K562 (cell line): ENCODE data around the gene ABITRAM. TPM values are rescaled to one million over a fixed set of nuclear protein-coding genes. Genes with fewer than 3 reads are reported as not detected.

Experiments
- ATAC-seq: fragments of 200-7000 bp; cut with Tn5 transposase; 3 replicates; pipeline ENCODE4 v1.9.1; 2020; ENCODE audit warnings: moderate library complexity
- BruUV-seq: library from RNA; stranded (reverse); fragments of 400-500 nt; replicated peaks from 2 replicates; lab custom pipeline; 2021; lab: Mats Ljungman, UMichigan
- CTCF ChIA-PET: fragments of 300-600 bp; formaldehyde crosslinking; extraction: SDS; loops from one replicate; lab custom pipeline; 2021; ENCODE audit warnings: low intra/inter-chr PET ratio; lab: Yijun Ruan, JAX
- POLR2A ChIA-PET: fragments of 300-600, 350-650 bp; sonication (Branson Sonifier 250); formaldehyde crosslinking; extraction: SDS; loops from one replicate; lab custom pipeline; 2021; ENCODE audit warnings: antibody characterized with exemption, inconsistent platforms; lab: Yijun Ruan, JAX
- DNase-seq, 4 experiments: peaks; one replicate each; pipeline versions ENCODE4 v3.0.0 to v3.0.0-alpha.2; 2011 to 2018; ENCODE audit warnings: low spot score in 3 of 4, mixed read lengths in 3 of 4; ENCODE audit errors: extremely low read depth in 1 of 4
- FAIRE-seq: peaks from 2 replicates; lab custom pipeline; 2011; peaks lifted over from hg19 to GRCh38; lab: Jason Lieb, UNC
- H2AFZ ChIP-seq: 2 replicates; pipeline ENCODE4 v1.6.0; 2011; ENCODE audit warnings: low read depth, low read length, control low read depth, inconsistent platforms
- H3K27ac ChIP-seq: fragments of 200-600 bp; 3 replicates; pipeline ENCODE4 v1.8.0; 2011; ENCODE audit warnings: low read depth, mild to moderate bottlenecking, control low read depth, inconsistent platforms, low read length, moderate library complexity, mixed read lengths; ENCODE audit errors: extremely low read depth
- H3K27me3 ChIP-seq, 2 experiments: fragments of 300-600 bp in 1 of 2; 2 replicates in 1 of 2; 3 replicates in 1 of 2; pipeline versions ENCODE4 v1.6.0 to v1.8.0; 2011; ENCODE audit warnings: inconsistent platforms in 2 of 2, low read length in 2 of 2, mild to moderate bottlenecking in 1 of 2, mixed read lengths in 1 of 2, moderate library complexity in 1 of 2; ENCODE audit not compliant: control insufficient read depth in 2 of 2, insufficient read depth in 2 of 2
- H3K36me3 ChIP-seq: fragments of 300-600 bp; 3 replicates; pipeline ENCODE4 v1.8.0; 2011; ENCODE audit warnings: mild to moderate bottlenecking, low read length, inconsistent platforms; ENCODE audit not compliant: control insufficient read depth, insufficient read depth
- H3K4me1 ChIP-seq, 2 experiments: fragments of 200-600 bp in 1 of 2; replicated peaks in 1 of 2; 2 replicates in 1 of 2; 3 replicates in 1 of 2; pipeline versions ENCODE4 v1.5.1 to v1.8.0; 2011; ENCODE audit warnings: inconsistent platforms in 2 of 2, low read length in 2 of 2, mild to moderate bottlenecking in 1 of 2, mixed read lengths in 1 of 2, moderate library complexity in 1 of 2; ENCODE audit not compliant: control insufficient read depth in 2 of 2, insufficient read depth in 2 of 2
- H3K4me2 ChIP-seq: 2 replicates; pipeline ENCODE4 v1.6.1; 2011; ENCODE audit warnings: low read length, control low read depth, inconsistent platforms, mixed read lengths; ENCODE audit not compliant: insufficient read depth
- H3K4me3 ChIP-seq: fragments of 200-600 bp; sonication (generic), shearing (Covaris generic); 2 replicates; pipeline ENCODE4 v1.5.1; 2016; ENCODE audit warnings: control low read depth, inconsistent platforms
- H3K79me2 ChIP-seq: fragments of 200-600 bp; 3 replicates; pipeline ENCODE4 v1.8.0; 2011; ENCODE audit warnings: low read length, inconsistent platforms; ENCODE audit not compliant: control insufficient read depth, insufficient read depth
- H3K9ac ChIP-seq, 2 experiments: 2 replicates each; pipeline versions ENCODE4 v1.6.0 to v1.6.1; 2011; ENCODE audit warnings: low read depth in 2 of 2, low read length in 2 of 2, control low read depth in 1 of 2, inconsistent platforms in 1 of 2, mild to moderate bottlenecking in 1 of 2, mixed read lengths in 1 of 2; ENCODE audit not compliant: insufficient read depth in 1 of 2
- H3K9me1 ChIP-seq: one replicate; pipeline ENCODE4 v1.6.0; 2011; ENCODE audit warnings: inconsistent platforms, mild to moderate bottlenecking, low read length, moderate library complexity; ENCODE audit not compliant: control insufficient read depth, insufficient read depth
- H3K9me3 ChIP-seq: replicated peaks from 2 replicates; pipeline ENCODE4 v1.5.1; 2011; ENCODE audit warnings: low read depth, low read length, inconsistent platforms; ENCODE audit not compliant: control insufficient read depth, insufficient read depth
- H4K20me1 ChIP-seq: replicated peaks from 2 replicates; pipeline ENCODE4 v1.6.1; 2011; ENCODE audit warnings: low read length, inconsistent platforms, mixed read lengths; ENCODE audit not compliant: control insufficient read depth, insufficient read depth
- BDP1 ChIP-seq: IDR thresholded peaks from 3 replicates; pipeline ENCODE4 v1.6.1; 2011; ENCODE audit not compliant: insufficient read length, insufficient read depth
- CBFA2T2 ChIP-seq: fragments of 450-650 bp; conservative IDR thresholded peaks from 2 replicates; pipeline ENCODE4 v1.6.1; 2017; ENCODE audit warnings: mild to moderate bottlenecking
- DNMT1 ChIP-seq: fragments of 450-650 bp; IDR thresholded peaks from 2 replicates; pipeline ENCODE4 v1.6.1; 2016; ENCODE audit warnings: antibody characterized with exemption, mild to moderate bottlenecking
- HDAC3 ChIP-seq: fragments of 450-650 bp; IDR thresholded peaks from 2 replicates; pipeline ENCODE4 v1.6.1; 2018; ENCODE audit warnings: borderline replicate concordance, mild to moderate bottlenecking, moderate library complexity; ENCODE audit not compliant: partially characterized antibody
- HEY1 ChIP-seq: fragments of 250-450 bp; sonication (Bioruptor Pico); IDR thresholded peaks from 2 replicates; pipeline ENCODE4 v1.5.0; 2020; ENCODE audit warnings: mild to moderate bottlenecking, moderate library complexity, borderline replicate concordance
- NR2F6 ChIP-seq: fragments of 450-650 bp; formaldehyde crosslinking; IDR thresholded peaks from 2 replicates; pipeline ENCODE4 v1.4.0; 2020; ENCODE audit warnings: mild to moderate bottlenecking
- WGBS: fragments of 100-300 bp; shearing (Covaris generic); methylation state at CpG from one replicate; pipeline ENCODE4 v1.1.6; 2016; ENCODE audit warnings: low coverage, mixed read lengths; ENCODE audit not compliant: insufficient coverage; ENCODE audit errors: missing lambda C conversion rate; 5-methylcytosine and 5-hydroxymethylcytosine counted together
- in situ Hi-C: fragments of 300-500 bp; cut with MboI; formaldehyde crosslinking; loops from 4 replicates; pipeline ENCODE4 v1.15.0; 2018; ENCODE audit warnings: inconsistent platforms, mixed read lengths
- intact Hi-C: fragments of 100-400 bp; cut with micrococcal nuclease; formaldehyde crosslinking; loops from 2 replicates; pipeline ENCODE4 v1.14.2; 2022
- polyA plus RNA-seq, 8 experiments: library from polyadenylated mRNA; depleted of rRNA in 4 of 8; stranded (reverse) in 5 of 8; unstranded in 3 of 8; fragments of >200 nt; fragmentation: Nextera tagmentation in 2 of 8; fragmentation: Illumina TruSeq in 1 of 8; extraction: Ambion mirVana in 2 of 8; extraction: Trizol in 1 of 8; gene quantifications; 2 replicates each; pipeline versions ENCODE4 v1.2.1 to v1.2.3, GENCODE V29; 2011 to 2014; ENCODE audit warnings: inconsistent platforms in 1 of 8, missing spikeins in 1 of 8
- total RNA-seq, 7 experiments: library from RNA; depleted of rRNA in 6 of 7; stranded (reverse); fragments of >200 nt in 6 of 7; fragmentation: Illumina TruSeq in 2 of 7; extraction: Trizol in 2 of 7; gene quantifications; 2 replicates each; pipeline versions ENCODE4 v1.2.1 to v1.2.3, GENCODE V29; 2011 to 2021; ENCODE audit warnings: low replicate concordance in 1 of 7
- TF ChIP-seq, protein P1 (sequence below): sonication (generic); formaldehyde crosslinking; IDR thresholded peaks from 2 replicates; pipeline ENCODE4 v1.9.0; 2022; ENCODE audit warnings: mild to moderate bottlenecking, missing genetic modification reagents
- TF ChIP-seq, protein P2 (sequence below), 3 experiments: IDR thresholded peaks in 2 of 3; conservative IDR thresholded peaks in 1 of 3; 2 replicates each; pipeline ENCODE4 v1.5.1; 2011 to 2012; ENCODE audit warnings: low read length in 3 of 3, mild to moderate bottlenecking in 3 of 3, control low read depth in 2 of 3, improper control_type of control experiment in 1 of 3, inconsistent platforms in 1 of 3, low read depth in 1 of 3, mixed read lengths in 1 of 3, moderate library complexity in 1 of 3; ENCODE audit not compliant: insufficient read depth in 2 of 3
- TF ChIP-seq, protein P3 (sequence below): fragments of 450-650 bp; IDR thresholded peaks from 2 replicates; pipeline ENCODE4 v1.6.1; 2016; ENCODE audit warnings: borderline replicate concordance

ABITRAM gene
- total and polyA plus RNA-seq, 9 of the 15 experiments (the other 6 are each of a cell fraction or from before 2014, with no cell fraction given): 8.9 to 47.6 (median 28.4) TPM

DNA sequence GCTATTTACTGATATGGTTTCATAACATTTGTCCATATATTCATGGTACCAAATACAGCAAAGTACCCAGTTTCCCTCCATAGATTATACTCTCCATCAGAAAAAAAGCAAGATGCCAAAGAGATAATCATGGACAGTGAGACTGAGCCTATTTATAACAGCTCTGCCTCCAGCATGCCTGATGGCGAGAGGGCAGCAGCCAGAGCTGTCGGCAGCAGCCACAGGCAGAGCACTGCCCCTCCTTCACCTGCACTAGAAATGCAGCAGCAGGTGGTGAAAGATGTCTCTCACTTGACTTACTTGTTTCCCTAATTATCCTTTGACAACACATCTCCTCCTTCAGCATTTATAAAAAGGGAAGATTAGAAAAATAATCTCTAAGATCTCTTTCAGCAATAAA, 46.7 kb downstream of the ABITRAM start:
- Histone ChIP-seq H3K4me2 (no peak overlapping the region), H3K27me3 (no peaks in the 10 kb centered on the region), H2AFZ (no peak overlapping the region), H3K9ac (0 out of 4 replicates have a peak overlapping the region, but pooled peaks of 1 of the 2 experiments have one; percentile 76), H3K9me3 (no peaks in the 10 kb centered on the region), H3K9me1 (no peaks in the 10 kb centered on the region), H3K36me3 (peaks cover 50% of the 10 kb centered on the region), H4K20me1 (no peaks in the 10 kb centered on the region), H3K4me1 (no peaks in the 10 kb centered on the region), H3K4me3 (no peak overlapping the region), H3K79me2 (no peaks in the 10 kb centered on the region), H3K27ac (no peak overlapping the region)
- in situ Hi-C loops: no loop called here
- DNase-seq (no peak), FAIRE-seq (no peak), ATAC-seq (no peak)
- WGBS: 97% methylated on average over 2 of the region's 2 CpGs
- CTCF ChIA-PET: no interaction called here
- TF ChIP-seq, protein P1, sequence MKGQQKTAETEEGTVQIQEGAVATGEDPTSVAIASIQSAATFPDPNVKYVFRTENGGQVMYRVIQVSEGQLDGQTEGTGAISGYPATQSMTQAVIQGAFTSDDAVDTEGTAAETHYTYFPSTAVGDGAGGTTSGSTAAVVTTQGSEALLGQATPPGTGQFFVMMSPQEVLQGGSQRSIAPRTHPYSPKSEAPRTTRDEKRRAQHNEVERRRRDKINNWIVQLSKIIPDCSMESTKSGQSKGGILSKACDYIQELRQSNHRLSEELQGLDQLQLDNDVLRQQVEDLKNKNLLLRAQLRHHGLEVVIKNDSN: no peak
- no peak for TF ChIP-seq NR2F6
- BruUV-seq: no TSS peak
- POLR2A ChIA-PET: interaction anchor here (1.0 kb wide), 1 partner anchor 18 kb away, joined by 3 read pairs; no protein-coding TSS in a partner anchor
- intact Hi-C loops: no loop called here

DNA sequence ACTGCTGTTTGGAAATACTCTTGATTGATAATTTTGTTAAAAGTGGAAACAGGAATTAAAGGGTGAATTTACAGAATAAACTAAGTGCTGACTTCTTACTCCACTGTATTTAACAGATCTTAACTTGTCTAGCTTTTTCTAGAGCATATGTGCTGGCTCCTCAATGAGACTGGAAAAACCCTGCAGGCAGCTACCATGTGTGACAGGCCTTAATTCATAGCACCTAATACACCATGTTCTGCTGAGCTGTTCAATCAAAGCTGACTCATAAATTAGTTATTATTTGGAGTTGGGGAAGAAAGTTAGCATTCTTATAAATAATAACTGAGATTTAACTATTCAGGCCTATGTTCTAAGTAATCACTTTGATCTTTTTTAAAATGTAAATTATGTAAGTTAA, 49.7 kb downstream of the ABITRAM start:
- POLR2A ChIA-PET: interaction anchor here (0.6 kb wide), 1 partner anchor 10 kb away, joined by 5 read pairs; no protein-coding TSS in a partner anchor
- no peak for FAIRE-seq
- TF ChIP-seq CBFA2T2: no peak
- no peak for TF ChIP-seq HEY1 (CRISPR knock-in tag)
- TF ChIP-seq DNMT1: no peak
- no peak for TF ChIP-seq HDAC3
- TF ChIP-seq, protein P2, sequence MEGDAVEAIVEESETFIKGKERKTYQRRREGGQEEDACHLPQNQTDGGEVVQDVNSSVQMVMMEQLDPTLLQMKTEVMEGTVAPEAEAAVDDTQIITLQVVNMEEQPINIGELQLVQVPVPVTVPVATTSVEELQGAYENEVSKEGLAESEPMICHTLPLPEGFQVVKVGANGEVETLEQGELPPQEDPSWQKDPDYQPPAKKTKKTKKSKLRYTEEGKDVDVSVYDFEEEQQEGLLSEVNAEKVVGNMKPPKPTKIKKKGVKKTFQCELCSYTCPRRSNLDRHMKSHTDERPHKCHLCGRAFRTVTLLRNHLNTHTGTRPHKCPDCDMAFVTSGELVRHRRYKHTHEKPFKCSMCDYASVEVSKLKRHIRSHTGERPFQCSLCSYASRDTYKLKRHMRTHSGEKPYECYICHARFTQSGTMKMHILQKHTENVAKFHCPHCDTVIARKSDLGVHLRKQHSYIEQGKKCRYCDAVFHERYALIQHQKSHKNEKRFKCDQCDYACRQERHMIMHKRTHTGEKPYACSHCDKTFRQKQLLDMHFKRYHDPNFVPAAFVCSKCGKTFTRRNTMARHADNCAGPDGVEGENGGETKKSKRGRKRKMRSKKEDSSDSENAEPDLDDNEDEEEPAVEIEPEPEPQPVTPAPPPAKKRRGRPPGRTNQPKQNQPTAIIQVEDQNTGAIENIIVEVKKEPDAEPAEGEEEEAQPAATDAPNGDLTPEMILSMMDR (IDR thresholded peaks at IDR 0.05 in 2 of 3, conservative IDR thresholded peaks at IDR 0.05 in 1 of 3; ENCODE audit: insufficient read depth in 2 of 3, low read depth in 1 of 3, low read length in 3 of 3): no peak
- no peak for TF ChIP-seq BDP1
- TF ChIP-seq, protein P3, sequence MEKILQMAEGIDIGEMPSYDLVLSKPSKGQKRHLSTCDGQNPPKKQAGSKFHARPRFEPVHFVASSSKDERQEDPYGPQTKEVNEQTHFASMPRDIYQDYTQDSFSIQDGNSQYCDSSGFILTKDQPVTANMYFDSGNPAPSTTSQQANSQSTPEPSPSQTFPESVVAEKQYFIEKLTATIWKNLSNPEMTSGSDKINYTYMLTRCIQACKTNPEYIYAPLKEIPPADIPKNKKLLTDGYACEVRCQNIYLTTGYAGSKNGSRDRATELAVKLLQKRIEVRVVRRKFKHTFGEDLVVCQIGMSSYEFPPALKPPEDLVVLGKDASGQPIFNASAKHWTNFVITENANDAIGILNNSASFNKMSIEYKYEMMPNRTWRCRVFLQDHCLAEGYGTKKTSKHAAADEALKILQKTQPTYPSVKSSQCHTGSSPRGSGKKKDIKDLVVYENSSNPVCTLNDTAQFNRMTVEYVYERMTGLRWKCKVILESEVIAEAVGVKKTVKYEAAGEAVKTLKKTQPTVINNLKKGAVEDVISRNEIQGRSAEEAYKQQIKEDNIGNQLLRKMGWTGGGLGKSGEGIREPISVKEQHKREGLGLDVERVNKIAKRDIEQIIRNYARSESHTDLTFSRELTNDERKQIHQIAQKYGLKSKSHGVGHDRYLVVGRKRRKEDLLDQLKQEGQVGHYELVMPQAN: no peak

More for the DNA sequence above, 49.7 kb downstream of the ABITRAM start:
- in situ Hi-C loops (no loop called here), intact Hi-C loops (no loop called here)
- no peaks in the 10 kb centered on the region for H3K79me2 ChIP-seq
- H3K36me3 ChIP-seq: peaks cover 44% of the 10 kb centered on the region
- H3K4me2 ChIP-seq: no peak overlapping the region
- no peak overlapping the region for H3K4me3 ChIP-seq
- no peaks in the 10 kb centered on the region for H4K20me1 ChIP-seq
- BruUV-seq: no TSS peak
- no peak overlapping the region for H3K27ac ChIP-seq
- ATAC-seq (no peak), DNase-seq (no peak)
- no peaks in the 10 kb centered on the region for H3K9me1 ChIP-seq
- no peaks in the 10 kb centered on the region for H3K9me3 ChIP-seq
- no peak overlapping the region for H2AFZ ChIP-seq
- CTCF ChIA-PET: no interaction called here
- H3K9ac ChIP-seq: no peak overlapping the region
- no peaks in the 10 kb centered on the region for H3K27me3 ChIP-seq
- no peaks in the 10 kb centered on the region for H3K4me1 ChIP-seq
